Measurements from ENCODE around the gene SLITRK3.

SLITRK3 gene

DNA sequence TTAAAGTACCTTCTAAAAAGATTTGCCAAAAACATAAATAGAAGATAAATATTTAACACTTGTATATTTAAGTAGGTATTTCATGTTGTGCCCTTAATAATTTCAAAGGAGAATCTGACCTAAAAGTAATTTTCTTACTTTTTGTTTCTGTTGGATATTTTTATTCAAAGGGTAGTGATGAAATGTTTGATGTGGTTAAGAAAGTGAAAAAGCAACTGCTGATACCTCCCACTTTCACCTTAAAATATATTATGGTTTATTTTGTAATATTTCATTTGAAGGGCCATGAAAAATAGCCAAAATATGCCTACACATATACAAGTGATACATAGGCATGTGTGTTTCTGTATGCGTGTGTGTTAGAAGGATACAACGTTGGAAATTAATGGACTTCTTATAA, 5.8 kb upstream of the SLITRK3 start:
- no peak overlapping the region for H3K4me3 ChIP-seq (ENCODE audit: low read length)
- no peak for TF ChIP-seq ZNF274 (IDR thresholded peaks at IDR 0.05; ENCODE audit: low read depth, low read length)

DNA sequence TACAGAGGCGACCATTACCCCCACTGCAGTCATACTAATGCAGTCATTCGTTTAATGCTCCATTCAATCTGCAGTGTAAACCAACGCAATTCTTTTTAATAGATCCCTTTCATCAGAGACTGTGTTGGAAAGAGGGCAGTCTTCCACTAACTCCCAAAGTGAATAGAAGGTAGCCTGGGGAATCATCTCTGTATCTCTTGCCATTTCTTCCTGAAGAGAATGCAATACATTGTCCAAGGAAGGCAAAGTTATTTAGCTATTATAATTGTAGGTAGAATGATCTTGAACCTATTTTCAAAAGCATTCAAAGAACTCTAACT, 1.3 kb upstream of the SLITRK3 start:
- no peak overlapping the region for H3K4me3 ChIP-seq (ENCODE audit: low read length)
- no peak for TF ChIP-seq ZNF274 (IDR thresholded peaks at IDR 0.05; ENCODE audit: low read depth, low read length)

DNA sequence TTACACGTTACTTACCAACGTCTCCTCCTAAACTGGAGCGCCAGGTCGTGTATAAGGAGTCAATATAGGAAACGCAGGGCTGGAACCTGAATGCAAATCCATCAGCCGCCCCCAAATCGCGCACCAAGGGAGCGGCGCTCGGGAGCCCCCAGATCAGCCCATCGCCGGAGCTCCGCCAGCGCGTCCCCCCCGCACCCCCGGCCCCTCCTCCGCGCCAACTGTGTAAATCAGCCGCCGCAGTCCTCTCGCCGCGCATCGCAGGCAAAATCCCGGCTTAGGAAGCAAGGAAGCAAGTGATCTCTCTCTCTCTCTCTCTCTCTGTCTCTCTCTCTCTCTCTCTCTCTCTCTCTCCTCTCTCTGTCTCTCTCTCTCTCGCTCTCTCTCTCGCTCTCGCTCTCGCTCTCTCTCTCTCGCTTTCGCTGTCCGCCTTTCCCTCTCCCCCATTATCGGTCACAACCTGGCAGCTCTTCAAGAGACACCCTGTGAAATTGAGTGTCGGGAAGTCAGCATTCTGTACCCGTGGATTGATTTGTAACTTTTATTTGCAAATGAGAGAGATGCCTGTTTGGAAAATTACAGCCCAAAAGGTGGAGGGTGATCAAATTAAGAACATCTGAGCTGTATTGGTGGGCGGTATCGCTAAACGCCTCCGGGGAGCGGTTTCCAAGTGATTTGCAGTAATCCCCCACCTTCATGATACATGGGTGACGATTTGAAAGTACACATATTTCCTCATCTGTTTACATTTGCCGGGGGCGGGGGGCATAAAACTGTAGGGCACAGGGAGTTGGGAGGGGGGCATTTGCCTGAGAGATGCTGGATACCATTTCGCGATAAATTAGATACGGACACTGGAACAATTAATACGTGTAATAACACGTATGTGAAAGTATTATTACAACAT, 645 bp upstream of the SLITRK3 start:
- no peak for TF ChIP-seq ZNF274 (IDR thresholded peaks at IDR 0.05; ENCODE audit: low read depth, low read length)
- peak overlapping the region; percentile 42; the same call in 1 of the 2 replicates for H3K4me3 ChIP-seq (ENCODE audit: low read length)

DNA sequence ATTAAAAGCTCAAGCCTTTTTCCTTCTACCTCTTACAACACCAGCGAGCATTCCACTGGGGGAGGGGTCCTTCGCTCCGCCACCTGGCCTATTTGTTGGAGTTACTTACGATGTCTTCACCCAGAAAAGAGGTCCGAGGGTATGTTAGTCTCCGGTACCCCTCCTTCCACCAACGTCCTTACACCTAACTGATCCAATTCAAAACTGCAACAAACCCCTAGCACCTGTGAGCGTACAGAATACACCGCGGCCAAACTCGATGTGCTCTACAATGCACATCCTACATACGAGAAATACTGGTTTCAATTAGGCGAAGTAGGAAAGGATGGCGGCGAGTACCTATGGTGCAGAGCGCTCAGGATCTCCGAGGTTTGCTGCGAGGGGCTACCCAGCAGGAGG, 944 bp downstream of the SLITRK3 start:
- no peak for TF ChIP-seq ZNF274 (IDR thresholded peaks at IDR 0.05; ENCODE audit: low read depth, low read length)
- no peak overlapping the region for H3K4me3 ChIP-seq (ENCODE audit: low read length)

DNA sequence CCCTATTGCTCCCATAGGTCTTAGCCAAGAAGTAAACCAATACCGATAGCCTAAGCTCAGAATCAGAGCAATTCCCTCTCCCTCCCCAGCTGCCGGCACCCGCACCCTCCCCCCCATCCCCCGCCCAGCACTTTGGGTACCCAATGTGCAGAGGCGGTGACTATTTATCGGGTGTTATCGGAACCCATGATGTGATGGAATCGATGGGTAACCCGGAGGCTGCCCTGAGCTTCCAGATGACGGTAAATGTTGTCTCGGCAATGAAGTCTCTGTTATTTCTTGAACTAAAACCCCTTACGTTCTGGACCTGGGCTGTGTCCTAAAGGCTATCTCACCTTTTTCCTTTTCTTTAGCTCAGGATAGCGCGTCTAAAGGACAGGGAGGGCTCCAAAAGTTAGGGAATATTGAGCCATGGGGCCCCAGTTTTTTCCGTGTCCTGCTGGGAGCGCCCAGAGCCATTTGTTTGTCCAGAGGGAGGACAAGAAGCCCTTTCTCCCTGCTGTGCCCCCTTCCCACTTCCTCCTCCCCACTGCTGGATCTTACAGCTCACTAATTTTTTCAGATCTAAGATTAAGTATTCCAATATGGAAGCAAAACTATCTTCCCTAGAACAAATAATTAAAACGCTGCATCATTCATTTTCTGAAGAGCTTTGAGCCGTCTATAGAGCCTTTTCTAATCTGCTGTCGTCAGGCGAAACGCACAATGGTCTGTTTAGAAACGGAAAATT, 1.5 kb downstream of the SLITRK3 start:
- TF ChIP-seq ZNF274 (IDR thresholded peaks at IDR 0.05; ENCODE audit: low read depth, low read length) = no peak

DNA sequence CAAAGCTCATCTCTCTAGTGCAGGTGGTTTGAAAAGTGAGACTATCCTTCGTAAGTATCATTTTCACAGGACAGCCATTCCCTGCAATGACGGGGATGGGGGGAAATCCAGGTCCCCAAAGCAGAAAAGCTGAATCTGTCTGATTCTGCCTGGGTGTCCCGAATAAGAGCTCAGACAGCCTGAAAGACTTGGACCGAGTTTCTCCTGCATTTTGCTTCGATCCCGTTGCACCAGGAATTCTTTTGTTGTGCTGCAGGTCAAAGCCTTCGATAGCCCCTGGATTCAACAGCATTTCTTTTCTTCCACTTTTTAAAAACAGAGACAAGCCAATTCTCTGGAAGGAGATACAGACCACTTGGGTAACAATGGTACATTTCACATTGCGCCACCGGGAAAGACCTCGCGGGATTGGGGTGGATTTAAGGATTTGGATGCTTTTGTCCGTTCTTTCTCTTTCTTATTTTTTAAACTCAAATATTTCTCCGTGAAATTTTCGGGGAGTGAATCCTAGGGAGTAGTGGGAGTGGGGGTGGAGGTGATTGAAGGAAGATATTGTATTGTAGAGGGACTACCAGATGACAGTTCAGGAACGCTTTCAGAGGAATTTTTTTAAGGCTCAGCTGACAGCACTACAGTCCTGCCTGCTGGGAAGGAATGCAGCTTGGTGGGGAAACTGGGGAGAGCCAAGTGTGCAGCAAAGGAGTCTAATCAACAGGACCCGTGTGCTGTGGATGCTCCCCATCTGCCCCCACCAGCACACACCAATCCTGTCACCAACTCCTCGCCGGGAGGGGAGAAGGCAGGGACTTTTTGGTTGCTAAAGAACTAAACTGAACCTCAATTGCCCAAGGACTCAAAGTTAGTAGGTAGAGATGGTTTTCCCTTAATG, 2.6 kb downstream of the SLITRK3 start:
- no peak for TF ChIP-seq ZNF274 (IDR thresholded peaks at IDR 0.05; ENCODE audit: low read depth, low read length)
- H3K4me3 ChIP-seq (ENCODE audit: low read length) = no peak overlapping the region

More for the DNA sequence above, 1.5 kb downstream of the SLITRK3 start:
- H3K4me3 ChIP-seq (ENCODE audit: low read length) = no peak overlapping the region

DNA sequence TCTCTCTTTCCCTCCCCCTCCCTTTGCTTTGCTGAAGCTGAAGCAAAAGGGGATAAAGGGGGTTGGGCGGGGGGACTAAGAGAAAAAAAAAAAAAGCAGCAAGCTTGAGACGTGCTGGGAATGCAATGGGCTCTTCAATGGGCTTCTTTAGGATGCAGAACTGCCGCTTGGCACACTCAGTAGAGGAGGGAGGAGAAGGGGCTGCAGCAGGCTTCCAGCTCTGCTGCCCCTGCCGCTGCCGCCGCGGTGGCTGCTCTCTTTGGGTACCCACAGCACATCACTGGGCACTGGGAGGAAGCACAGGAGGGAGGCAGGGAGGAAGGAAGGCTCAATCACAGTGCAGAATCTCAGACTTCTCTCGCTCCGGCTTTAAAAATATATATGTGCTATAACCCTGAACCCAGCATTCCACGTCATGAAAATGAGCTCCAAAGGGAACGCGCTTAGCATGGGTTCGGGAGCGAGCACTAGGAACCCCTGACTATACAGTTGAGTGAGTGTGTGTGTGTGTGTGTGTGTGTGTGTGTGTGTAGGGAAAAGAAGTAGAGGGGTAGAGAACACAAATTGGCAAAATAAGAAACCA, 3.5 kb downstream of the SLITRK3 start:
- no peak for TF ChIP-seq ZNF274 (IDR thresholded peaks at IDR 0.05; ENCODE audit: low read depth, low read length)
- H3K4me3 ChIP-seq (ENCODE audit: low read length) = no peak overlapping the region

DNA sequence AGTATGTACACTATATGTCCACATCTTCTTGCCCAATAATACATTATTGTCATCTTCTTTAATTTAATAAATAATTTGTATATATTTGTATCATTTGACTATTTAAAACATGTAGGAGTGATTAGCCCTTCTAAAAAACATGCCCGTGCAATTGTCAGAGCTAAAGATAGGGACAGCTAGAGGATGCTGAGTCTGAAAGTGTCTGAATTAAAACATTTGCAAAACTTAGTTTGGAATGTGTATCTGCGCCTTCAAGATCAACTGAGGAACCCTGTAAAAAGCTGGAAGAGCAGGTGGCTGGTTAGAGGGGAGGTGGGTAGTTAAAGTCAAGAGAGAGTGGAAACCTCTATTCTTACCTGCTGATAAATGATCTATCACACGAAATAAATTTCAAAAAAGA, 4.7 kb downstream of the SLITRK3 start:
- H3K4me3 ChIP-seq (ENCODE audit: low read length) = no peak overlapping the region
- no peak for TF ChIP-seq ZNF274 (IDR thresholded peaks at IDR 0.05; ENCODE audit: low read depth, low read length)

DNA sequence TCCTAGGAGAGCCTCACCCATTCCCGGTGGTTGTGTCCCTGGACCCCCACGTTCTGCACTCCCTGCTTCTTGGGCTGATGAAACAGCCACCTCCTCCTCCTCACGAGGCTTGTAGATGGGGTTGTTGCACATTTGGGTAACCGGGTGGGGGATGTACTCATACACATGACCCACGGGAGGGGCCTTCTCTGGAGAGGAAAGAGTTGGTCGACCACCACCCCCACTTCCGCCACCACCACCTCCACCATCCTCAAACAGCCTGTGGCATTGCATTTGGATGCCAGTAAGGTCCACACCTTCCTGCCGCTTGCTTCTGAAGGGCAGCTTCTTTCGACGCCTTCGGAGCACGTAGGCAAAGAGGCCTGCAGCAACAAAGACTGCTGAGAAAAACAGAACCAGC, 7.7 kb downstream of the SLITRK3 start:
- TF ChIP-seq ZNF274 (IDR thresholded peaks at IDR 0.05; ENCODE audit: low read depth, low read length) = no peak
- no peak overlapping the region for H3K4me3 ChIP-seq (ENCODE audit: low read length)

DNA sequence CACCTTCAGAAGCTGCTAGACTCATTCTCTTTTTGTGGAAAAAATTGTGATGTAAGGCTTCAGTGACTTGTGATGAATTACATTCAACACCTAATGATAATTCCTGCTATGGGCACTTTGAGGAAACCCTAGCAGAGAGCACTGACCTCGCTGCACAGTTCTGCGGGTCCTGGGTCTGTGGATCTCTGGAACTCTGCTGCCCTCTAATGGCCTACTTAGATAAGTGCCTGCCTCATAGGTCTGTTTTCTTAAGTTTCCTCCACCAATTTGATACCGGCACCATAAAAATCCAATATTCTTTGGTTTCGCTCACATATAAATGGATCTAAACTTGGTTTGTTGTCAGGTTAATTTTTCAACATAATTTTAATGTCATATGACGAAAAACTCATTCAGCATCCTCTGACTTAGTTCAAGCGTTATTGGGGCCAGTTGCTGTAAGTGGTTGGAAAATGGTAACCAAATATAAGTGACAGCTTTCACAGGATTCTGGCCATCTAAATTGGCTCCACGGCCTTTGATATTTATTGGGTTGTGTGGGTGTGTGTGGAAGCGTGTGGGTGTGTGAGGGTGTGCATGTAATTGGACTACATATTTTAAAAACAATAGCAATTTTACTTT, 10.4 kb downstream of the SLITRK3 start:
- H3K4me3 ChIP-seq (ENCODE audit: low read length) = no peak overlapping the region
- TF ChIP-seq ZNF274 (IDR thresholded peaks at IDR 0.05; ENCODE audit: low read depth, low read length) = no peak

DNA sequence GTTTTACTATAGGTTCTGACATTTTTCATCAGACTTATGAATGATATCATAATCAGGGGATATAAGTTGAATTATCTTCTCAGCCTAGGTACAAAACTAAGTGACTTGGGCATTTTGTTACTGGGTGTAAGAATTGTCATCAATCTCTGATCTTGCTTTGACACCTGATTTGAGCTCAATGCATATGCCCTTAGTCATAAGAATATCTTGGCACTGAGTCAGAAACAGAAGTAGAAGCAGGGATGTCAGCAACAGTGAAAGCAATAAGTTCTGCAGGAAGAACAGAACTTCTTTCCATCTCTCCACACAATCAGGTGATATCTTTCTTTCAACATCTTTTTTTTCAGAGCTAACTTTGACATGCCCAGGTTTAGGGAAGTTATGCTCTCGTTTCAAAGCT, 14.6 kb downstream of the SLITRK3 start:
- no peak overlapping the region for H3K4me3 ChIP-seq (ENCODE audit: low read length)
- TF ChIP-seq ZNF274 (IDR thresholded peaks at IDR 0.05; ENCODE audit: low read depth, low read length) = no peak

DNA sequence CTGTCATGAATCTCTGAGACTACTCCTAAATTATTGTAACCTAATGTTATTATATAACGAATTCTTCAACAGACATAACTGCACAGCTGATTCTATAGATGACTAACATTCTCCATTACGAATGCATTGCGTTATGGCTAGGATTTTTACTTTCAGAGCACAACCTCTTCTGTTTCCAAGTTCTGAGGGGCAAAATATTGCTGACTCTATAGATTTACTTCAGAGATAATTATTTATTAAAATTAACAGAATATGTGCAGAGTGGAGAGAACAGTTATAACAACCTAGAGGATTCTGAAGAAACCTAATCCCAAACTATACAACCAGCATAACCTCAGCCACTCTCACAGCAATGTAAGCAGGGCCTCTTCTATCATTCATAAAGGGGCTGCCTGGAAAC, 25.9 kb downstream of the SLITRK3 start:
- H3K4me3 ChIP-seq (ENCODE audit: low read length) = no peak overlapping the region
- TF ChIP-seq ZNF274 (IDR thresholded peaks at IDR 0.05; ENCODE audit: low read depth, low read length) = no peak

DNA sequence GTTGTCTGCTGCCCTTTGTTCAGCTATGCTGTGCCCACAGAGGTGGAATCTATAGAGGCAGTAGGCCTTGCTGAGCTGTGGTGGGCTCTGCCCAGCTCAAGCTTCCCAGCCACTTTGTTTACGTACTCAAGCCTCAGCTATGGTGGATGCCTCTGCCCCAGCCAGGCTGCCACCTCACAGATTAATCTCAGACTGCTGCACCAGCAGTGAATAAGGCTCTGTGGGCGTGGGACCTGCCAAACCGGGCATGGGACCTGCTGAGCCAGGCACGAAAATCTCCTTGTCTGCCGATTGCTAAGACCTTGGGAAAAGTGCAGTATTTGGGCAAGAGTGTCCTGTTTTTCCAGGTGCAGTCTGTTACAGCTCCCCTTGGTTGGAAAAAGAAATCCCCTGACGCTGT, 26.8 kb downstream of the SLITRK3 start:
- no peak overlapping the region for H3K4me3 ChIP-seq (ENCODE audit: low read length)
- TF ChIP-seq ZNF274 (IDR thresholded peaks at IDR 0.05; ENCODE audit: low read depth, low read length) = no peak

DNA sequence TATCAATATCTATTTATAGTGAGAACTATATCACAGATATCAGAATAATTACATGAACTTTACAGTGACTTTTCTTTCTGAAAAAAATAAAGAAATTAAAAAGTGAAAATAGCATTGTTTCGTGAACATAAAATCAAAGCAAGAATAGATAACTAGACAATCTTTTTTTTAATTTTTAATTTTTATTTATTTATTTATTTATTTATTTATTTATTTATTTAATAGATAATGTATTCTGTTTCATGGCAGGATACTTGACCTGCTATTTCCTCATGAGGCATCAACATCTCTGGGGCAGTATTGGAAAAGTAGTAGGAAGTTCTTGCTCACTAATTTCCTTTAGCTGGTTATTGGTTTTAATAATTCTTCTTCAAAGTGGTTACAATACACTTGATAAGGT, 33.3 kb downstream of the SLITRK3 start:
- no peak for TF ChIP-seq ZNF274 (IDR thresholded peaks at IDR 0.05; ENCODE audit: low read depth, low read length)
- H3K4me3 ChIP-seq (ENCODE audit: low read length) = no peak overlapping the region

All from GM08714 (cell line).